MV-4-11 (cell line): Measurements from ENCODE around the gene CLBA1.

Source experiments
- DNase-seq: peaks from one replicate; lab custom pipeline; 2025; lab: John Stamatoyannopoulos, UW

Gene CLBA1

GRCh38 chr14:104968541-104969401, 16.8 kb upstream of the CLBA1 start:
- DNase-seq, result no peak

- no peak for DNase-seq
Measured at GRCh38 chr14:104969741-104970230, 15.8 kb upstream of the CLBA1 start.

GRCh38 chr14:104970231-104971068, 15.1 kb upstream of the CLBA1 start:
- DNase-seq, result no peak

- no peak for DNase-seq
Measured at GRCh38 chr14:104971447-104972240, 13.9 kb upstream of the CLBA1 start.

- DNase-seq, result no peak
Measured at GRCh38 chr14:104972301-104973134, 13.1 kb upstream of the CLBA1 start.

- DNase-seq, result no peak
Measured at GRCh38 chr14:104973135-104973384, 12.5 kb upstream of the CLBA1 start.

- DNase-seq, result no peak
Measured at GRCh38 chr14:104973385-104974145, 12.0 kb upstream of the CLBA1 start.

GRCh38 chr14:104974146-104974541, 11.4 kb upstream of the CLBA1 start:
- no peak for DNase-seq

- DNase-seq, result no peak
Measured at GRCh38 chr14:104974665-104975390, 10.8 kb upstream of the CLBA1 start.

- DNase-seq, result peak; percentile 30
Measured at GRCh38 chr14:104975481-104976197, 9.9 kb upstream of the CLBA1 start.

- DNase-seq, result peak; percentile 65
Measured at GRCh38 chr14:104976198-104977007, 9.2 kb upstream of the CLBA1 start.

- DNase-seq, result no peak
Measured at GRCh38 chr14:104977008-104977680, 8.4 kb upstream of the CLBA1 start.

- DNase-seq, result peak; percentile 42
Measured at GRCh38 chr14:104977681-104978653, 7.6 kb upstream of the CLBA1 start, which contains the start of gene AHNAK2. AHNAK2 (minus strand) TSS chr14:104978374; CDS start chr14:104978237, 137 bp downstream.

GRCh38 chr14:104978746-104979691, 6.6 kb upstream of the CLBA1 start:
- no peak for DNase-seq
